MM.1S (cell line): Measurements from ENCODE around the gene COIL.

Experiments
- DNase-seq: peaks from one replicate; pipeline ENCODE4 v3.0.0-alpha.2; 2015
- H2AFZ ChIP-seq: fragments of 300-600 bp; sonication (generic); 2 replicates; pipeline ENCODE4 v1.6.0; 2016; ENCODE audit warnings: antibody characterized with exemption, low read length
- H3F3A ChIP-seq: fragments of 300-600 bp; sonication (generic); 2 replicates; pipeline ENCODE4 v1.6.1; 2016; ENCODE audit warnings: mild to moderate bottlenecking, antibody characterized with exemption, low read length, moderate library complexity, mixed read lengths; ENCODE audit not compliant: insufficient read depth
- H3K27ac ChIP-seq: fragments of 300-600 bp; sonication (generic); 2 replicates; pipeline ENCODE4 v1.5.1; 2016; ENCODE audit warnings: mild to moderate bottlenecking, low read length
- H3K27me3 ChIP-seq: fragments of 300-600 bp; sonication (generic); replicated peaks from 2 replicates; pipeline ENCODE4 v1.6.0; 2016; ENCODE audit warnings: low read length; ENCODE audit not compliant: insufficient read depth
- H3K36me3 ChIP-seq: fragments of 300-600 bp; sonication (generic); replicated peaks from 2 replicates; pipeline ENCODE4 v1.6.1; 2016; ENCODE audit warnings: mild to moderate bottlenecking, low read length, mixed read lengths; ENCODE audit not compliant: insufficient read depth
- H3K4me1 ChIP-seq: fragments of 300-600 bp; sonication (generic); 2 replicates; pipeline ENCODE4 v1.6.1; 2016; ENCODE audit warnings: low read length, mixed read lengths
- H3K4me2 ChIP-seq: fragments of 300-600 bp; sonication (generic); 2 replicates; pipeline ENCODE4 v1.6.0; 2016; ENCODE audit warnings: low read depth, low read length
- H3K4me3 ChIP-seq: fragments of 300-600 bp; sonication (generic); 2 replicates; pipeline ENCODE4 v1.5.1; 2016; ENCODE audit warnings: low read length, mixed read lengths
- H3K79me2 ChIP-seq: fragments of 300-600 bp; sonication (generic); 2 replicates; pipeline ENCODE4 v1.6.1; 2016; ENCODE audit warnings: mixed run types, low read length, mixed read lengths
- H3K9ac ChIP-seq: fragments of 300-600 bp; sonication (generic); 2 replicates; pipeline ENCODE4 v1.6.1; 2016; ENCODE audit warnings: low read length, mixed read lengths
- H3K9me2 ChIP-seq: fragments of 300-600 bp; sonication (generic); replicated peaks from 2 replicates; pipeline ENCODE4 v1.6.1; 2016; ENCODE audit warnings: mild to moderate bottlenecking, low read length, mixed read lengths; ENCODE audit not compliant: insufficient read depth
- H3K9me3 ChIP-seq: fragments of 300-600 bp; sonication (generic); replicated peaks from 2 replicates; pipeline ENCODE4 v1.6.1; 2016; ENCODE audit warnings: mild to moderate bottlenecking, low read length, mixed read lengths; ENCODE audit not compliant: insufficient read depth
- H4K20me1 ChIP-seq: fragments of 300-600 bp; sonication (generic); 2 replicates; pipeline ENCODE4 v1.6.1; 2016; ENCODE audit warnings: mild to moderate bottlenecking, low read length, moderate library complexity, mixed read lengths; ENCODE audit not compliant: insufficient read depth
- CTCF ChIP-seq: fragments of 300-600 bp; sonication (generic); IDR thresholded peaks from 2 replicates; pipeline ENCODE4 v1.5.1; 2016; ENCODE audit warnings: antibody characterized with exemption, low read length, mixed read lengths
- EZH2 ChIP-seq: fragments of 300-600 bp; sonication (generic); optimal IDR thresholded peaks from 2 replicates; pipeline ENCODE3; 2017; ENCODE audit warnings: low read depth, mild to moderate bottlenecking, antibody characterized with exemption, low read length, mixed read lengths
- EZH2phosphoT487 ChIP-seq: fragments of 300-600 bp; sonication (generic); IDR thresholded peaks from 2 replicates; pipeline ENCODE4 v1.6.1; 2018; ENCODE audit warnings: antibody characterized with exemption, low read length

Gene COIL

GRCh38 chr17:56988901-56989572, 28.2 kb upstream of the COIL start:
- Histone ChIP-seq H3K9ac (no peak overlapping the region), H3K27me3 (no peaks in the 10 kb centered on the region), H3K27ac (no peak overlapping the region), H3F3A (no peaks in the 10 kb centered on the region), H3K36me3 (peaks cover 9% of the 10 kb centered on the region), H3K79me2 (peaks cover 33% of the 10 kb centered on the region), H2AFZ (no peak overlapping the region), H3K9me2 (no peaks in the 10 kb centered on the region), H3K4me1 (no peaks in the 10 kb centered on the region), H3K4me2 (no peak overlapping the region), H3K9me3 (no peaks in the 10 kb centered on the region), H4K20me1 (0 out of 2 replicates have a peak, but pooled peaks cover 4% of the 10 kb centered on the region), H3K4me3 (no peak overlapping the region)
- TF ChIP-seq CTCF (no peak), EZH2 (no peak), EZH2phosphoT487 (no peak)
- DNase-seq: no peak

DNA sequence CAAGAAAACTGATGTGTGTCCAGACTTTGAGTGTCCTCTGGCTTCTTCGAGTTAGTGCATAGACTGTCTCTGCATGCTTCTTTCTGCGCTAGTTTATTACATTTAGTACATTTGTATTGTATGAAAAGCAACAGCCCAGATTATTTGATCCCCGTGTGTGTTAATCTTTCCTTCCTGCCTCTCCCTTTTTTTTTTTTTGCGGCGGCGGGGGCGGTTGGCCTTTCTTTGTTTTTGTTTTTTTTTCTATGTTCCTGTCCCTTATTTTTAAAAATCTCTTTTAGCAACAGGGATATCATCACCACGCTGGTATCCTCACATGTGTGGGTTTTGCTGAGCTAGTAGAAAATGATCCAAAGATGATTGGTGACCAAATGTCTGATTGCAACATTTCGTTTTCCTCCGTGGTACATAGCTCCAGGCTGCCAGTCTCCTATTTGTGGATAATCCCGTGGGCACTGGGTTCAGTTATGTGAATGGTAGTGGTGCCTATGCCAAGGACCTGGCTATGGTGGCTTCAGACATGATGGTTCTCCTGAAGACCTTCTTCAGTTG, 26.5 kb upstream of the COIL start:
- H3F3A ChIP-seq: no peaks in the 10 kb centered on the region
- peaks cover 9% of the 10 kb centered on the region for H3K36me3 ChIP-seq
- no peak overlapping the region for H2AFZ ChIP-seq

GRCh38 chr17:56985371-56986162, 24.7 kb upstream of the COIL start:
- H3K4me2 ChIP-seq: no peak overlapping the region
- H2AFZ ChIP-seq: no peak overlapping the region
- H3K9me3 ChIP-seq: no peaks in the 10 kb centered on the region
- DNase-seq: no peak
- H3K79me2 ChIP-seq: peaks cover 68% of the 10 kb centered on the region
- peaks cover 24% of the 10 kb centered on the region for H3K4me1 ChIP-seq
- no peaks in the 10 kb centered on the region for H3K9me2 ChIP-seq
- peaks cover 11% of the 10 kb centered on the region; the same call in 1 of the 2 replicates for H4K20me1 ChIP-seq
- H3K27ac ChIP-seq: no peak overlapping the region
- no peak overlapping the region for H3K9ac ChIP-seq
- no peak overlapping the region for H3K4me3 ChIP-seq
- TF ChIP-seq EZH2: no peak
- TF ChIP-seq CTCF: no peak
- no peak for TF ChIP-seq EZH2phosphoT487
- H3K36me3 ChIP-seq: peaks cover 9% of the 10 kb centered on the region
- no peaks in the 10 kb centered on the region for H3K27me3 ChIP-seq
- H3F3A ChIP-seq: peaks cover 3% of the 10 kb centered on the region; the same call in 1 of the 2 replicates

More for the DNA sequence above, 26.5 kb upstream of the COIL start:
- Histone ChIP-seq H3K27me3 (no peaks in the 10 kb centered on the region), H3K9me2 (no peaks in the 10 kb centered on the region), H3K4me3 (no peak overlapping the region), H3K79me2 (peaks cover 50% of the 10 kb centered on the region), H3K4me1 (0 out of 2 replicates have a peak, but pooled peaks cover 9% of the 10 kb centered on the region), H3K9me3 (no peaks in the 10 kb centered on the region), H3K9ac (no peak overlapping the region), H3K27ac (no peak overlapping the region), H3K4me2 (no peak overlapping the region), H4K20me1 (0 out of 2 replicates have a peak, but pooled peaks cover 4% of the 10 kb centered on the region)
- no peak for DNase-seq
- TF ChIP-seq CTCF (no peak), EZH2phosphoT487 (no peak), EZH2 (no peak)
